Measurements from ENCODE around the gene THSD4. TPM values are rescaled to one million over a fixed set of nuclear protein-coding genes. Genes with fewer than 3 reads are reported as not detected.
"Not testable (repeated sequence)": the region's sequence is repeated elsewhere in the genome, so short reads cannot be mapped to it uniquely, and the experiment has no call there.

Gene THSD4
- total RNA-seq, 1 experiment from 2014 or later, result 65.4 TPM

DNA sequence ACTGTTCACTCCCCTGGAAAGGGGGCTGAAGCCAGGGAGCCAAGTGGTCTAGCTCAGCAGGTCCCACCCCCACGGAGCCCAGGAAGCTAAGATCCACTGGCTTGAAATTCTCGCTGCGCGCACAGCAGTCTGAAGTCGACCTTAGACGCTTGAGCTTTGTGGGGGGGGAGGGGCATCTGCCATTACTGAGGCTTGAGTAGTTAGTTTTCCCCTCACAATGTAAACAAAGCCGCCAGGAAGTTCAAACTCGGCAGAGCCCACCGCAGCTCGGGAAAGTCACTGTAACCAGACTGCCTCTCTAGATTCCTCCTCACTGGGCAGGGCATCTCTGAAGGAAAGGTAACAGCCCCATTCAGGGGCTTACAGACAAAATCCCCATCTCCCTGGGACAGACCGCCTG, 150.3 kb downstream of the THSD4 start:
- DNase-seq (ENCODE audit: low read depth, low spot score); intact Hi-C loops (cut with micrococcal nuclease; ENCODE audit: unreplicated experiment); POLR2A ChIA-PET; BruUV-seq (replicated peaks); ATAC-seq; H3K36me3 ChIP-seq (ENCODE audit: control insufficient read depth, insufficient read depth, low read length); H3K27me3 ChIP-seq (ENCODE audit: control insufficient read depth, insufficient read depth, low read length); in situ Hi-C loops (cut with HindIII; ENCODE audit: low pct_unique_long_range_greater_than_20kb, low sequenced_read_pairs); H3K9me3 ChIP-seq (ENCODE audit: control insufficient read depth, insufficient read depth, low read depth, low read length); CTCF ChIA-PET; H3K4me1 ChIP-seq (ENCODE audit: control insufficient read depth, insufficient read depth, low read length); H3K27ac ChIP-seq (ENCODE audit: low read length); H3K4me3 ChIP-seq (ENCODE audit: low read depth in 2 of 2, low read length in 2 of 2): not testable (repeated sequence)

DNA sequence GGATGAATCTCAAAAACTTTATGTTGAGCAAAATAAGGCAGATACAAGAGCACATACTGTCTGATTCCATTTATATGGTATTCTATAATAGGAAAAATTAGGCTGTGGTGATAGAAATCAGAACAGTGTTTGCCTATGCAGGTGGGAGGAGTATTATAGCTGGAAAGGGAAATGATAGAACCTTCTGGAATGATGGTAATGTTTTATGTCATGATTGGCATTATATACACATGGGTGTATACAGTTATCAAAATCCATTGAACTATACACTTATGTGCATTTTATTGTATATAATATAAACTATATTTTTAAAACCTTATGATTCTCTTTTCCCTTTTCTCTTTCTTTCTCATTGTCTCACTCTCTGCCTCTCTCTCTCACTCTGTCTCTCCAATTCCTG, 156.1 kb downstream of the THSD4 start:
- no peaks in the 10 kb centered on the region for H3K27me3 ChIP-seq (ENCODE audit: control insufficient read depth, insufficient read depth, low read length)
- no peak for ATAC-seq
- H3K36me3 ChIP-seq (ENCODE audit: control insufficient read depth, insufficient read depth, low read length), result no peaks in the 10 kb centered on the region
- ChIA-PET POLR2A (no interaction called here), CTCF (no interaction called here)
- no peak overlapping the region for H3K4me3 ChIP-seq (ENCODE audit: low read depth in 2 of 2, low read length in 2 of 2)
- intact Hi-C loops (cut with micrococcal nuclease; ENCODE audit: unreplicated experiment) (no loop called here), in situ Hi-C loops (cut with HindIII; ENCODE audit: low pct_unique_long_range_greater_than_20kb, low sequenced_read_pairs) (no loop called here)
- no peak for DNase-seq (ENCODE audit: low read depth, low spot score)
- H3K9me3 ChIP-seq (ENCODE audit: control insufficient read depth, insufficient read depth, low read depth, low read length), result peaks cover 8% of the 10 kb centered on the region; the same call in 1 of the 2 replicates
- BruUV-seq (replicated peaks), result no TSS peak
- H3K27ac ChIP-seq (ENCODE audit: low read length), result no peak overlapping the region
- H3K4me1 ChIP-seq (ENCODE audit: control insufficient read depth, insufficient read depth, low read length), result peaks cover 31% of the 10 kb centered on the region
- TF ChIP-seq TCF7L2 (IDR thresholded peaks at IDR 0.05; ENCODE audit: low read depth, low read length), result no peak

DNA sequence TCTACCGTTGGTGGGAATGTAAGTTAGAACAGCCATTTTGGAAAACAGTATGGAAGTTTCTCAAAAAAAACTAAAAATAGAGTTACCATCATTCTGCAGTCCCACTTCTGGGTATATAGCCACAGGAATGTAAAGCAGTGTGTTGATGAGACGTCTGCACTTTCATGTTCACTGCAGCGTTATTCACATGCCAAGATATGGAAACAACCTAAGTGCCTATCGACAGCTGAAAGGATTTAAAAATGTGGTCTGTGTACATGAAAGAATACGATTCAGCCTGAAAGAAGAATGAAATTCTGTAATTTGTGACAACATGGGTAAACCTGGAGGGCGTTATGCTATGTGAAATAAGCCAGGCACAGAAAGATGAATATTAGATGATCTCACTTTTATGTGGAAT, 157.7 kb downstream of the THSD4 start:
- Histone ChIP-seq H3K36me3 (ENCODE audit: control insufficient read depth, insufficient read depth, low read length) (no peaks in the 10 kb centered on the region), H3K27ac (ENCODE audit: low read length) (peak overlapping the region; percentile 73; the same call in 1 of the 2 replicates), H3K27me3 (ENCODE audit: control insufficient read depth, insufficient read depth, low read length) (no peaks in the 10 kb centered on the region), H3K4me1 (ENCODE audit: control insufficient read depth, insufficient read depth, low read length) (peaks cover 32% of the 10 kb centered on the region), H3K9me3 (ENCODE audit: control insufficient read depth, insufficient read depth, low read depth, low read length) (peaks cover 8% of the 10 kb centered on the region; the same call in 1 of the 2 replicates), H3K4me3 (ENCODE audit: low read depth in 2 of 2, low read length in 2 of 2) (no peak overlapping the region)
- BruUV-seq (replicated peaks), result TSS peak; percentile 5
- DNase-seq (ENCODE audit: low read depth, low spot score) (no peak), ATAC-seq (no peak)
- ChIA-PET POLR2A (no interaction called here), CTCF (no interaction called here)
- TF ChIP-seq POLR2AphosphoS5 (IDR thresholded peaks at IDR 0.05; ENCODE audit: low read depth, low read length) (no peak), TCF7L2 (IDR thresholded peaks at IDR 0.05; ENCODE audit: low read depth, low read length) (no peak), SIN3A (IDR thresholded peaks at IDR 0.05; ENCODE audit: borderline replicate concordance, insufficient read depth, low read depth, low read length) (no peak)
- TF ChIP-seq, protein P1, sequence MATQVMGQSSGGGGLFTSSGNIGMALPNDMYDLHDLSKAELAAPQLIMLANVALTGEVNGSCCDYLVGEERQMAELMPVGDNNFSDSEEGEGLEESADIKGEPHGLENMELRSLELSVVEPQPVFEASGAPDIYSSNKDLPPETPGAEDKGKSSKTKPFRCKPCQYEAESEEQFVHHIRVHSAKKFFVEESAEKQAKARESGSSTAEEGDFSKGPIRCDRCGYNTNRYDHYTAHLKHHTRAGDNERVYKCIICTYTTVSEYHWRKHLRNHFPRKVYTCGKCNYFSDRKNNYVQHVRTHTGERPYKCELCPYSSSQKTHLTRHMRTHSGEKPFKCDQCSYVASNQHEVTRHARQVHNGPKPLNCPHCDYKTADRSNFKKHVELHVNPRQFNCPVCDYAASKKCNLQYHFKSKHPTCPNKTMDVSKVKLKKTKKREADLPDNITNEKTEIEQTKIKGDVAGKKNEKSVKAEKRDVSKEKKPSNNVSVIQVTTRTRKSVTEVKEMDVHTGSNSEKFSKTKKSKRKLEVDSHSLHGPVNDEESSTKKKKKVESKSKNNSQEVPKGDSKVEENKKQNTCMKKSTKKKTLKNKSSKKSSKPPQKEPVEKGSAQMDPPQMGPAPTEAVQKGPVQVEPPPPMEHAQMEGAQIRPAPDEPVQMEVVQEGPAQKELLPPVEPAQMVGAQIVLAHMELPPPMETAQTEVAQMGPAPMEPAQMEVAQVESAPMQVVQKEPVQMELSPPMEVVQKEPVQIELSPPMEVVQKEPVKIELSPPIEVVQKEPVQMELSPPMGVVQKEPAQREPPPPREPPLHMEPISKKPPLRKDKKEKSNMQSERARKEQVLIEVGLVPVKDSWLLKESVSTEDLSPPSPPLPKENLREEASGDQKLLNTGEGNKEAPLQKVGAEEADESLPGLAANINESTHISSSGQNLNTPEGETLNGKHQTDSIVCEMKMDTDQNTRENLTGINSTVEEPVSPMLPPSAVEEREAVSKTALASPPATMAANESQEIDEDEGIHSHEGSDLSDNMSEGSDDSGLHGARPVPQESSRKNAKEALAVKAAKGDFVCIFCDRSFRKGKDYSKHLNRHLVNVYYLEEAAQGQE (IDR thresholded peaks at IDR 0.05; ENCODE audit: insufficient read depth in 1 of 2, low read depth in 2 of 2, low read length in 1 of 2), result no peak
- TF ChIP-seq, protein P2, sequence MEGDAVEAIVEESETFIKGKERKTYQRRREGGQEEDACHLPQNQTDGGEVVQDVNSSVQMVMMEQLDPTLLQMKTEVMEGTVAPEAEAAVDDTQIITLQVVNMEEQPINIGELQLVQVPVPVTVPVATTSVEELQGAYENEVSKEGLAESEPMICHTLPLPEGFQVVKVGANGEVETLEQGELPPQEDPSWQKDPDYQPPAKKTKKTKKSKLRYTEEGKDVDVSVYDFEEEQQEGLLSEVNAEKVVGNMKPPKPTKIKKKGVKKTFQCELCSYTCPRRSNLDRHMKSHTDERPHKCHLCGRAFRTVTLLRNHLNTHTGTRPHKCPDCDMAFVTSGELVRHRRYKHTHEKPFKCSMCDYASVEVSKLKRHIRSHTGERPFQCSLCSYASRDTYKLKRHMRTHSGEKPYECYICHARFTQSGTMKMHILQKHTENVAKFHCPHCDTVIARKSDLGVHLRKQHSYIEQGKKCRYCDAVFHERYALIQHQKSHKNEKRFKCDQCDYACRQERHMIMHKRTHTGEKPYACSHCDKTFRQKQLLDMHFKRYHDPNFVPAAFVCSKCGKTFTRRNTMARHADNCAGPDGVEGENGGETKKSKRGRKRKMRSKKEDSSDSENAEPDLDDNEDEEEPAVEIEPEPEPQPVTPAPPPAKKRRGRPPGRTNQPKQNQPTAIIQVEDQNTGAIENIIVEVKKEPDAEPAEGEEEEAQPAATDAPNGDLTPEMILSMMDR (IDR thresholded peaks at IDR 0.05), result no peak
- intact Hi-C loops (cut with micrococcal nuclease; ENCODE audit: unreplicated experiment) (no loop called here), in situ Hi-C loops (cut with HindIII; ENCODE audit: low pct_unique_long_range_greater_than_20kb, low sequenced_read_pairs) (no loop called here)
